HEK293T (cell line): ENCODE measurements around the gene PATZ1.

Experiments used
- BHLHE40 ChIP-seq: fragments of 450-650 bp; IDR thresholded peaks from 2 replicates; pipeline ENCODE4 v1.6.1; 2016; ENCODE audit warnings: mild to moderate bottlenecking, moderate library complexity, borderline replicate concordance
- ELF4 ChIP-seq: fragments of 450-650 bp; IDR thresholded peaks from 2 replicates; pipeline ENCODE4 v1.6.1; 2017; ENCODE audit warnings: antibody characterized with exemption
- FOXM1 ChIP-seq: fragments of 450-650 bp; IDR thresholded peaks from 2 replicates; pipeline ENCODE4 v1.6.1; 2017; ENCODE audit warnings: mild to moderate bottlenecking, borderline replicate concordance
- L3MBTL2 ChIP-seq: fragments of 450-650 bp; conservative IDR thresholded peaks from 2 replicates; pipeline ENCODE4 v1.6.1; 2016; ENCODE audit warnings: mild to moderate bottlenecking
- SP1 ChIP-seq: fragments of 450-650 bp; IDR thresholded peaks from 2 replicates; pipeline ENCODE4 v1.6.1; 2017
- SUZ12 ChIP-seq: fragments of 450-650 bp; IDR thresholded peaks from 2 replicates; pipeline ENCODE4 v1.6.1; 2016; ENCODE audit warnings: mild to moderate bottlenecking
- TARDBP ChIP-seq: fragments of 450-650 bp; IDR thresholded peaks from 2 replicates; pipeline ENCODE4 v1.6.1; 2016
- TF ChIP-seq, protein P1 (sequence below): fragments of 450-650 bp; IDR thresholded peaks from 2 replicates; pipeline ENCODE4 v1.6.1; 2016

DNA sequence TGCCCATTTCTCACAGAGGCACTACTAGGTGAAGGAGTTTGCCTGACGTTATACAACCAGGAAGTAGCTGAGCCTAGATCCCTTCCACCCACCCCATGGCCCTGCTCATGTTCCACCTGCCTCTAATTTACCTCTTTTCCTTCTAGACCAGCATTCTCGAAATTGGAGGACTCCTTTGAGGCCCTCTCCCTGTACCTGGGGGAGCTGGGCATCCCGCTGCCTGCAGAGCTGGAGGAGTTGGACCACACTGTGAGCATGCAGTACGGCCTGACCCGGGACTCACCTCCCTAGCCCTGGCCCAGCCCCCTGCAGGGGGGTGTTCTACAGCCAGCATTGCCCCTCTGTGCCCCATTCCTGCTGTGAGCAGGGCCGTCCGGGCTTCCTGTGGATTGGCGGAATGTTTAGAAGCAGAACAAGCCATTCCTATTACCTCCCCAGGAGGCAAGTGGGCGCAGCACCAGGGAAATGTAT is 68.0 kb downstream of the PATZ1 start:
- TF ChIP-seq BHLHE40 (no peak), L3MBTL2 (no peak), SP1 (no peak), FOXM1 (no peak), ELF4 (no peak), SUZ12 (no peak), TARDBP (no peak)
- TF ChIP-seq, protein P1, sequence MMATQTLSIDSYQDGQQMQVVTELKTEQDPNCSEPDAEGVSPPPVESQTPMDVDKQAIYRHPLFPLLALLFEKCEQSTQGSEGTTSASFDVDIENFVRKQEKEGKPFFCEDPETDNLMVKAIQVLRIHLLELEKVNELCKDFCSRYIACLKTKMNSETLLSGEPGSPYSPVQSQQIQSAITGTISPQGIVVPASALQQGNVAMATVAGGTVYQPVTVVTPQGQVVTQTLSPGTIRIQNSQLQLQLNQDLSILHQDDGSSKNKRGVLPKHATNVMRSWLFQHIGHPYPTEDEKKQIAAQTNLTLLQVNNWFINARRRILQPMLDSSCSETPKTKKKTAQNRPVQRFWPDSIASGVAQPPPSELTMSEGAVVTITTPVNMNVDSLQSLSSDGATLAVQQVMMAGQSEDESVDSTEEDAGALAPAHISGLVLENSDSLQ: no peak
